Mammary epithelial cell (primary cell): Measurements from ENCODE around the gene ZBTB16.

Experiments
- EZH2 ChIP-seq: IDR thresholded peaks from 2 replicates; pipeline ENCODE4 v1.6.1; 2012; ENCODE audit warnings: low read length, inconsistent platforms, borderline replicate concordance
- TF ChIP-seq, protein P1 (sequence below), 2 donors: IDR thresholded peaks in 1 of 2; conservative IDR thresholded peaks in 1 of 2; 2 replicates each; pipeline ENCODE4 v1.5.1; 2011 to 2012; ENCODE audit warnings: inconsistent platforms in 2 of 2, low read length in 2 of 2, mild to moderate bottlenecking in 2 of 2, control low read depth in 1 of 2, low read depth in 1 of 2; ENCODE audit not compliant: insufficient read depth in 1 of 2; ENCODE audit errors: extremely low read depth in 1 of 2

DNA sequence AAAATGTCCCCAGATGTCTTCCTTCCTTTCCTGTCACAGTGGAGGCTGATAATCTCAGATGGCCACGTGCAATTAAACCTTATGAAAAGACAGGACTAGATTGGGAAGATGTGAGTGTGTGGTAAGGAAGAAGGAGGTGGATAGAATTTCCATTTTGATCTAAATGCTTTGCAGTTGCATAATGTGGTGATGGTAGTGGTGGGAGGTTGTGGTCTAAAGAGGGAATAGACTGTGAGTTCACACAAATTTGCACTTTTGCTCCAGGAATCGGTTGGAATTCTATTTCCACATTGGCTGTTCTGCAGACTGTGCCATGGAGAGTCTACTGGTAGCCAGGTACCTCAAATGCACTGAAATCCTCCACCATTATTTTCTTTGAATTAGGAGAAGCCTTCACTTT lies 93.3 kb downstream of the ZBTB16 start:
- TF ChIP-seq, protein P1, sequence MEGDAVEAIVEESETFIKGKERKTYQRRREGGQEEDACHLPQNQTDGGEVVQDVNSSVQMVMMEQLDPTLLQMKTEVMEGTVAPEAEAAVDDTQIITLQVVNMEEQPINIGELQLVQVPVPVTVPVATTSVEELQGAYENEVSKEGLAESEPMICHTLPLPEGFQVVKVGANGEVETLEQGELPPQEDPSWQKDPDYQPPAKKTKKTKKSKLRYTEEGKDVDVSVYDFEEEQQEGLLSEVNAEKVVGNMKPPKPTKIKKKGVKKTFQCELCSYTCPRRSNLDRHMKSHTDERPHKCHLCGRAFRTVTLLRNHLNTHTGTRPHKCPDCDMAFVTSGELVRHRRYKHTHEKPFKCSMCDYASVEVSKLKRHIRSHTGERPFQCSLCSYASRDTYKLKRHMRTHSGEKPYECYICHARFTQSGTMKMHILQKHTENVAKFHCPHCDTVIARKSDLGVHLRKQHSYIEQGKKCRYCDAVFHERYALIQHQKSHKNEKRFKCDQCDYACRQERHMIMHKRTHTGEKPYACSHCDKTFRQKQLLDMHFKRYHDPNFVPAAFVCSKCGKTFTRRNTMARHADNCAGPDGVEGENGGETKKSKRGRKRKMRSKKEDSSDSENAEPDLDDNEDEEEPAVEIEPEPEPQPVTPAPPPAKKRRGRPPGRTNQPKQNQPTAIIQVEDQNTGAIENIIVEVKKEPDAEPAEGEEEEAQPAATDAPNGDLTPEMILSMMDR (conservative IDR thresholded peaks at IDR 0.05 in 1 of 2, IDR thresholded peaks at IDR 0.05 in 1 of 2; ENCODE audit: extremely low read depth in 1 of 2, insufficient read depth in 1 of 2, low read depth in 1 of 2, low read length in 2 of 2) = no peak
- no peak for TF ChIP-seq EZH2
